Measurements from ENCODE around the gene DMP1.

Gene DMP1

GRCh38 chr4:87697272-87697671 is 47.2 kb downstream of the DMP1 start:
- H3K36me3 ChIP-seq (ENCODE audit: control insufficient read depth, insufficient read depth, low read length), result no peaks in the 10 kb centered on the region
- no peak overlapping the region for H3K4me3 ChIP-seq (ENCODE audit: low read length)
- no peaks in the 10 kb centered on the region for H3K27me3 ChIP-seq (ENCODE audit: control insufficient read depth, insufficient read depth, low read length)
- H3K9ac ChIP-seq (ENCODE audit: low read length), result no peak overlapping the region
- no peaks in the 10 kb centered on the region for H3K4me1 ChIP-seq (ENCODE audit: control insufficient read depth, insufficient read depth, low read length)
- H3K27ac ChIP-seq (ENCODE audit: low read depth, low read length), result no peak overlapping the region

- Histone ChIP-seq H3K27ac (ENCODE audit: low read depth, low read length) (no peak overlapping the region), H3K4me1 (ENCODE audit: control insufficient read depth, insufficient read depth, low read length) (no peaks in the 10 kb centered on the region), H3K27me3 (ENCODE audit: control insufficient read depth, insufficient read depth, low read length) (no peaks in the 10 kb centered on the region), H3K36me3 (ENCODE audit: control insufficient read depth, insufficient read depth, low read length) (no peaks in the 10 kb centered on the region), H3K9ac (ENCODE audit: low read length) (no peak overlapping the region), H3K4me3 (ENCODE audit: low read length) (no peak overlapping the region)
Measured at GRCh38 chr4:87697945-87698344, 47.9 kb downstream of the DMP1 start.

DNA sequence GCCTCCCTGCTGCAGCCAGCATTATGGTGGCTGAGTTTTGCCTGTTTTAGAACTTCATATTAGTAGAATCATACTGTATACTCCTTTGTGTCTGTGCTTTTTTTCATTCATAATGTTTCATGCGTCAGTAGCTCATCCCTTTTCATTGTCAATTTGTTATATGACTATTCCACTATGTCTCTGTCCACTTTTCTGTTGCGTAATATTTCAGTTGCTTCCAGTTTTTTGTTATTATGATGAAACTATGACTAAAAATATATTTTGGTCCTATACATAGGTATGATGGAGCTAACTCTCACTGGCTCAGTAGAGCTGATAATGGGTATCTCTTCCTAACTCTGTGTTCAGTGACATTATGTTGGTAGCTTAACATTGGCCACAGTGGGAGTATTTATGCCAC is 48.3 kb downstream of the DMP1 start:
- H3K4me1 ChIP-seq (ENCODE audit: control insufficient read depth, insufficient read depth, low read length), result no peaks in the 10 kb centered on the region
- no peak overlapping the region for H3K27ac ChIP-seq (ENCODE audit: low read depth, low read length)
- H3K36me3 ChIP-seq (ENCODE audit: control insufficient read depth, insufficient read depth, low read length), result no peaks in the 10 kb centered on the region
- no peaks in the 10 kb centered on the region for H3K27me3 ChIP-seq (ENCODE audit: control insufficient read depth, insufficient read depth, low read length)
- H3K4me3 ChIP-seq (ENCODE audit: low read length), result no peak overlapping the region
- no peak overlapping the region for H3K9ac ChIP-seq (ENCODE audit: low read length)

DNA sequence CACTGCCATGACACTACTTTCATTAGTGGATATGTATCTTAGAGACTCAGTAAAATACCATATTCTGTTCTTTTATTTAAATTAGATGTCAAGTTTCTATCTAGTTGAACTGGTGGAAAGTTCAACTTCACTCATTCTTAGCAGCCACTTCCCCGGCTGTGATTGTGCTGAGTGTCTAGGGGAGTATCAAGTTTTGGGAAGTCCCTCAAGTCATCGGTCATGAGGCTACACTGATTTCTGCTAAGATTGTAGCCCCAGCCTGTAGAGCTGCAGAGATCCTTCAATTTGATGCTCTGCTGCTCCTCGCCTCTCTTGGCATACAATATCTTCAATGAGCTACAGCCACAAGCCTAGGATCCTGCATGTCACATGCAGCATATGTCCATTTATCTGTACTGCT is 53.9 kb downstream of the DMP1 start:
- Histone ChIP-seq H3K27ac (ENCODE audit: low read depth, low read length) (no peak overlapping the region), H3K9ac (ENCODE audit: low read length) (no peak overlapping the region), H3K27me3 (ENCODE audit: control insufficient read depth, insufficient read depth, low read length) (no peaks in the 10 kb centered on the region), H3K4me3 (ENCODE audit: low read length) (no peak overlapping the region), H3K36me3 (ENCODE audit: control insufficient read depth, insufficient read depth, low read length) (no peaks in the 10 kb centered on the region), H3K4me1 (ENCODE audit: control insufficient read depth, insufficient read depth, low read length) (no peaks in the 10 kb centered on the region)

GRCh38 chr4:87707279-87707918 is 57.3 kb downstream of the DMP1 start:
- H3K36me3 ChIP-seq (ENCODE audit: control insufficient read depth, insufficient read depth, low read length), result no peaks in the 10 kb centered on the region
- no peaks in the 10 kb centered on the region for H3K27me3 ChIP-seq (ENCODE audit: control insufficient read depth, insufficient read depth, low read length)
- no peak overlapping the region for H3K27ac ChIP-seq (ENCODE audit: low read depth, low read length)
- H3K9ac ChIP-seq (ENCODE audit: low read length), result no peak overlapping the region
- no peaks in the 10 kb centered on the region for H3K4me1 ChIP-seq (ENCODE audit: control insufficient read depth, insufficient read depth, low read length)
- no peak overlapping the region for H3K4me3 ChIP-seq (ENCODE audit: low read length)

Data from rectal smooth muscle tissue (tissue), 1 donor.